ENCODE results near the gene FAAH.
A peak's percentile ranks its signal among the peaks of the same experiment; 100 is the strongest.
"Not testable (repeated sequence)": the region's sequence is repeated elsewhere in the genome, so short reads cannot be mapped to it uniquely, and the experiment has no call there.

The FAAH gene

GRCh38 chr1:46394108-46394871 is at the start of gene FAAH:
TSS of gene FAAH (plus strand) at chr1:46394317. CDS start at chr1:46394349, 32 bp downstream.
- no peak for DNase-seq

GRCh38 chr1:46344481-46344880 is 49.6 kb upstream of the FAAH start:
- DNase-seq: no peak

GRCh38 chr1:46345281-46345680 is 48.8 kb upstream of the FAAH start:
- DNase-seq: no peak

- no peak for DNase-seq
Observed at GRCh38 chr1:46352363-46352762, 41.8 kb upstream of the FAAH start.

- not testable (repeated sequence) for DNase-seq
Observed at GRCh38 chr1:46355920-46356319, 38.2 kb upstream of the FAAH start.

GRCh38 chr1:46362158-46362557 is 32.0 kb upstream of the FAAH start:
- DNase-seq: no peak

GRCh38 chr1:46363121-46363520 is 31.0 kb upstream of the FAAH start:
- DNase-seq: no peak

- DNase-seq: no peak
Observed at GRCh38 chr1:46364612-46365011, 29.5 kb upstream of the FAAH start.

- DNase-seq: not testable (repeated sequence)
Observed at GRCh38 chr1:46365796-46366195, 28.3 kb upstream of the FAAH start.

GRCh38 chr1:46367072-46367471 is 27.0 kb upstream of the FAAH start:
- no peak for DNase-seq

- not testable (repeated sequence) for DNase-seq
Observed at GRCh38 chr1:46367701-46368100, 26.4 kb upstream of the FAAH start.

GRCh38 chr1:46368791-46369190 is 25.3 kb upstream of the FAAH start:
- DNase-seq: no peak

- no peak for DNase-seq
Observed at GRCh38 chr1:46369542-46370213, 24.4 kb upstream of the FAAH start.

- no peak for DNase-seq
Observed at GRCh38 chr1:46370214-46370633, 23.9 kb upstream of the FAAH start.

- DNase-seq: no peak
Observed at GRCh38 chr1:46372431-46372830, 21.7 kb upstream of the FAAH start.

- DNase-seq: no peak
Observed at GRCh38 chr1:46379996-46380395, 14.1 kb upstream of the FAAH start.

GRCh38 chr1:46380508-46380907 is 13.6 kb upstream of the FAAH start:
- no peak for DNase-seq

- DNase-seq: no peak
Observed at GRCh38 chr1:46393510-46393909, 607 bp upstream of the FAAH start.

- no peak for DNase-seq
Observed at GRCh38 chr1:46394872-46395465, 852 bp downstream of the FAAH start.

- DNase-seq: peak; percentile 52
Observed at GRCh38 chr1:46396441-46397398, 2.6 kb downstream of the FAAH start.

GRCh38 chr1:46399307-46399706 is 5.2 kb downstream of the FAAH start:
- DNase-seq: no peak

GRCh38 chr1:46400421-46400820 is 6.3 kb downstream of the FAAH start:
- DNase-seq: no peak

Measured in NCI-H1436 treated with DMSO at 0.1 percent for 48 hours (cell line).